Bronchial epithelial cell (primary cell): ENCODE measurements around the gene RAC3. TPM values are rescaled to one million over a fixed set of nuclear protein-coding genes. Genes with fewer than 3 reads are reported as not detected.
A peak's percentile ranks its signal among the peaks of the same experiment; 100 is the strongest.

ENCODE experiments used
- DNase-seq: peaks from one replicate; pipeline ENCODE4 v3.0.0-alpha.2; 2010; ENCODE audit warnings: low read depth
- FAIRE-seq: peaks from 2 replicates; lab custom pipeline; 2011; peaks lifted over from hg19 to GRCh38; lab: Jason Lieb, UNC
- H3K27me3 ChIP-seq: 2 replicates; pipeline ENCODE4 v1.5.1; 2011; ENCODE audit warnings: low read length; ENCODE audit not compliant: control insufficient read depth, insufficient read depth
- H3K36me3 ChIP-seq: 2 replicates; pipeline ENCODE4 v1.5.1; 2011; ENCODE audit warnings: low read length; ENCODE audit not compliant: control insufficient read depth, insufficient read depth
- H3K4me3 ChIP-seq: 2 replicates; pipeline ENCODE4 v1.5.1; 2011; ENCODE audit warnings: mild to moderate bottlenecking, low read depth, low read length, control low read depth
- CTCF ChIP-seq: IDR thresholded peaks from 2 replicates; pipeline ENCODE4 v1.5.1; 2011; ENCODE audit warnings: mild to moderate bottlenecking, moderate library complexity, low read length, control low read depth, inconsistent platforms; ENCODE audit not compliant: insufficient read depth, severe bottlenecking
- total RNA-seq: library from RNA; depleted of rRNA; stranded (reverse); fragments of >200 nt; gene quantifications from 2 replicates; pipeline ENCODE4 v1.2.1, GENCODE V29; 2014

The RAC3 gene
- total RNA-seq, 1 donor from 2014 or later: 18.7 TPM

- H3K27me3 ChIP-seq: no peaks in the 10 kb centered on the region
- H3K4me3 ChIP-seq: peak overlapping the region; percentile 75
- DNase-seq (peak; percentile 20), FAIRE-seq (no peak)
- peaks cover 32% of the 10 kb centered on the region for H3K36me3 ChIP-seq
- no peak for TF ChIP-seq CTCF
Observed at GRCh38 chr17:82064433-82065192, 33.1 kb downstream of the RAC3 start.

- DNase-seq (no peak), FAIRE-seq (no peak)
- Histone ChIP-seq H3K27me3 (no peaks in the 10 kb centered on the region), H3K4me3 (peak overlapping the region; percentile 75), H3K36me3 (peaks cover 28% of the 10 kb centered on the region)
- TF ChIP-seq CTCF: no peak
Observed at GRCh38 chr17:82065193-82065637, 33.7 kb downstream of the RAC3 start.

- TF ChIP-seq CTCF: no peak
- FAIRE-seq: no peak
- Histone ChIP-seq H3K27me3 (no peaks in the 10 kb centered on the region), H3K4me3 (peak within 1 kb of the TSS; percentile 75), H3K36me3 (peaks cover 26% of the 10 kb centered on the region)
- DNase-seq: no peak
Observed at GRCh38 chr17:82065638-82066303, 34.3 kb downstream of the RAC3 start, which contains the start of gene DUS1L. TSS of gene DUS1L (minus strand) at chr17:82065804. CDS start at chr17:82065059, 745 bp downstream.

- DNase-seq (no peak), FAIRE-seq (no peak)
- Histone ChIP-seq H3K36me3 (no peaks in the 10 kb centered on the region), H3K4me3 (no peak overlapping the region), H3K27me3 (no peaks in the 10 kb centered on the region)
- TF ChIP-seq CTCF: no peak
Observed at GRCh38 chr17:82070611-82071010, 39.1 kb downstream of the RAC3 start.

- Histone ChIP-seq H3K4me3 (no peak overlapping the region), H3K36me3 (peaks cover 2% of the 10 kb centered on the region), H3K27me3 (no peaks in the 10 kb centered on the region)
- no peak for TF ChIP-seq CTCF
- FAIRE-seq (no peak), DNase-seq (no peak)
Observed at GRCh38 chr17:82072827-82073226, 41.3 kb downstream of the RAC3 start.
